Measurements from ENCODE around the gene PIP4K2C. TPM values are rescaled to one million over a fixed set of nuclear protein-coding genes. Genes with fewer than 3 reads are reported as not detected.

Gene PIP4K2C
- total and polyA plus RNA-seq, 2 donors (not counting 1 experiment from before 2014, with no cell fraction given): 11.9 to 24.3 TPM

- H3K27me3 ChIP-seq (ENCODE audit: control insufficient read depth, insufficient read depth, low read length): peaks cover 6% of the 10 kb centered on the region
- H3K9ac ChIP-seq (ENCODE audit: insufficient read depth, low read length): peak overlapping the region; percentile 48
- TF ChIP-seq CTCF (conservative IDR thresholded peaks at IDR 0.05 in 1 of 2, IDR thresholded peaks at IDR 0.05 in 1 of 2; ENCODE audit: low read depth in 1 of 2, low read length in 2 of 2) (no peak), EZH2 (IDR thresholded peaks at IDR 0.05; ENCODE audit: low read length, missing control alignments) (no peak)
- H3K4me3 ChIP-seq (replicated peaks in 1 of 4; ENCODE audit: control extremely low read depth in 1 of 4, insufficient read depth in 1 of 4, low read depth in 3 of 4, low read length in 4 of 4): peak overlapping the region; percentile 68 to 87 (median 78)
- H3K4me1 ChIP-seq (ENCODE audit: control insufficient read depth, extremely low read depth, insufficient read depth, low read length): peaks cover 5% of the 10 kb centered on the region
- no peaks in the 10 kb centered on the region for H4K20me1 ChIP-seq (ENCODE audit: control insufficient read depth, extremely low read depth, insufficient read depth, low read length)
- DNase-seq (ENCODE audit: low read depth in 2 of 2): no peak
- no peak overlapping the region for H3K27ac ChIP-seq (ENCODE audit: insufficient read depth, low read length)
- H3K79me2 ChIP-seq (ENCODE audit: control insufficient read depth, insufficient read depth, low read length): no peaks in the 10 kb centered on the region
- no peaks in the 10 kb centered on the region for H3K36me3 ChIP-seq (ENCODE audit: control insufficient read depth, insufficient read depth, low read length)
- H3K9me3 ChIP-seq (ENCODE audit: control insufficient read depth, insufficient read depth, low read depth, low read length): no peaks in the 10 kb centered on the region
- H2AFZ ChIP-seq (ENCODE audit: low read length): peak overlapping the region; percentile 88
- peak overlapping the region; percentile 91 for H3K4me2 ChIP-seq (ENCODE audit: extremely low read depth, insufficient read depth, low read length)
Observed at GRCh38 chr12:57590479-57590863, 521 bp upstream of the PIP4K2C start.

GRCh38 chr12:57591782-57592325 is 862 bp downstream of the PIP4K2C start:
- no peak overlapping the region for H3K27ac ChIP-seq (ENCODE audit: insufficient read depth, low read length)
- H2AFZ ChIP-seq (ENCODE audit: low read length): peak overlapping the region; percentile 88
- H3K36me3 ChIP-seq (ENCODE audit: control insufficient read depth, insufficient read depth, low read length): no peaks in the 10 kb centered on the region
- DNase-seq (ENCODE audit: low read depth in 2 of 2): no peak
- peak overlapping the region; percentile 68 to 87 (median 78) for H3K4me3 ChIP-seq (replicated peaks in 1 of 4; ENCODE audit: control extremely low read depth in 1 of 4, insufficient read depth in 1 of 4, low read depth in 3 of 4, low read length in 4 of 4)
- peaks cover 4% of the 10 kb centered on the region for H3K27me3 ChIP-seq (ENCODE audit: control insufficient read depth, insufficient read depth, low read length)
- no peak for TF ChIP-seq CTCF (conservative IDR thresholded peaks at IDR 0.05 in 1 of 2, IDR thresholded peaks at IDR 0.05 in 1 of 2; ENCODE audit: low read depth in 1 of 2, low read length in 2 of 2)
- TF ChIP-seq EZH2 (IDR thresholded peaks at IDR 0.05; ENCODE audit: low read length, missing control alignments): no peak
- H3K4me1 ChIP-seq (ENCODE audit: control insufficient read depth, extremely low read depth, insufficient read depth, low read length): peaks cover 5% of the 10 kb centered on the region
- no peaks in the 10 kb centered on the region for H4K20me1 ChIP-seq (ENCODE audit: control insufficient read depth, extremely low read depth, insufficient read depth, low read length)
- no peaks in the 10 kb centered on the region for H3K9me3 ChIP-seq (ENCODE audit: control insufficient read depth, insufficient read depth, low read depth, low read length)
- no peaks in the 10 kb centered on the region for H3K79me2 ChIP-seq (ENCODE audit: control insufficient read depth, insufficient read depth, low read length)
- no peak overlapping the region for H3K9ac ChIP-seq (ENCODE audit: insufficient read depth, low read length)
- peak overlapping the region; percentile 91 for H3K4me2 ChIP-seq (ENCODE audit: extremely low read depth, insufficient read depth, low read length)

GRCh38 chr12:57592551-57593165 is 1.7 kb downstream of the PIP4K2C start:
- Histone ChIP-seq H3K9ac (ENCODE audit: insufficient read depth, low read length) (no peak overlapping the region), H3K9me3 (ENCODE audit: control insufficient read depth, insufficient read depth, low read depth, low read length) (no peaks in the 10 kb centered on the region), H3K4me3 (replicated peaks in 1 of 4; ENCODE audit: control extremely low read depth in 1 of 4, insufficient read depth in 1 of 4, low read depth in 3 of 4, low read length in 4 of 4) (no peak overlapping the region), H2AFZ (ENCODE audit: low read length) (no peak overlapping the region), H3K4me1 (ENCODE audit: control insufficient read depth, extremely low read depth, insufficient read depth, low read length) (peaks cover 5% of the 10 kb centered on the region), H3K27ac (ENCODE audit: insufficient read depth, low read length) (no peak overlapping the region), H3K4me2 (ENCODE audit: extremely low read depth, insufficient read depth, low read length) (no peak overlapping the region), H3K79me2 (ENCODE audit: control insufficient read depth, insufficient read depth, low read length) (no peaks in the 10 kb centered on the region), H3K27me3 (ENCODE audit: control insufficient read depth, insufficient read depth, low read length) (peaks cover 2% of the 10 kb centered on the region), H3K36me3 (ENCODE audit: control insufficient read depth, insufficient read depth, low read length) (no peaks in the 10 kb centered on the region), H4K20me1 (ENCODE audit: control insufficient read depth, extremely low read depth, insufficient read depth, low read length) (no peaks in the 10 kb centered on the region)
- TF ChIP-seq EZH2 (IDR thresholded peaks at IDR 0.05; ENCODE audit: low read length, missing control alignments) (no peak), CTCF (conservative IDR thresholded peaks at IDR 0.05 in 1 of 2, IDR thresholded peaks at IDR 0.05 in 1 of 2; ENCODE audit: low read depth in 1 of 2, low read length in 2 of 2) (no peak)
- DNase-seq (ENCODE audit: low read depth in 2 of 2): peak in 1 of 2 donors; percentile 53
